GM21576 (cell line): ENCODE measurements around the gene ZFYVE28.

ENCODE experiments used
- ATAC-seq: cut with Tn5 transposase; IDR thresholded peaks from one replicate; pipeline ENCODE4 v1.9.1; 2021; ENCODE audit warnings: mild to moderate bottlenecking, moderate library complexity; ENCODE audit not compliant: unreplicated experiment

ZFYVE28 gene

DNA sequence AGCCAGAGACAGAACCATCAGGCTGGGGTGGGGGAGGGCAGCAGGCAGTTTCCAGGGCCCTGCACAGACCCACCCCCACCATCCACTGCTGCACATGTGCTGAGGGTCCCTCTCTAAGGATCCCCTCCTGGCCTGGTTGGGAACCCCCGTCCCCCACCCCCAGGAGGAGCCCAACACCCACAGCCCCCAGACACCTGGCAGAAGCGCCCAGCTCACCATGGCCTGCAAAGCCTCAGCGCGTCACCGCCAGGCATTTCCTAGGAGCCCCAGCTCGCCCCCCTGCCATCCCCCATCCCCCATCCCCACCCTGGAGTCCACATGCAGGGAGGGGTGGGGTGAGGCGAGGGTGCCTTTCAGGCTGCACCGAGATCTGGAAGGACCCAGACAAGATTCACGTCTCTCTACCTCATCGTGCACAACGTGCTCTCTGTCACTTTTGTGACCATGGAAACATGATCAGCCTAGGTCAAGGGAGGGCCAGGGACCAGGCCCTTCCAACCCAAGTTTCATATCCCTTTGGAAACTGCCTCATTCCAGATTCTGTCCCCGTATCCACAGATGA, 165.8 kb downstream of the ZFYVE28 start:
- no peak for ATAC-seq

- ATAC-seq, result no peak
Observed at GRCh38 chr4:2251795-2252529, 166.5 kb downstream of the ZFYVE28 start.

DNA sequence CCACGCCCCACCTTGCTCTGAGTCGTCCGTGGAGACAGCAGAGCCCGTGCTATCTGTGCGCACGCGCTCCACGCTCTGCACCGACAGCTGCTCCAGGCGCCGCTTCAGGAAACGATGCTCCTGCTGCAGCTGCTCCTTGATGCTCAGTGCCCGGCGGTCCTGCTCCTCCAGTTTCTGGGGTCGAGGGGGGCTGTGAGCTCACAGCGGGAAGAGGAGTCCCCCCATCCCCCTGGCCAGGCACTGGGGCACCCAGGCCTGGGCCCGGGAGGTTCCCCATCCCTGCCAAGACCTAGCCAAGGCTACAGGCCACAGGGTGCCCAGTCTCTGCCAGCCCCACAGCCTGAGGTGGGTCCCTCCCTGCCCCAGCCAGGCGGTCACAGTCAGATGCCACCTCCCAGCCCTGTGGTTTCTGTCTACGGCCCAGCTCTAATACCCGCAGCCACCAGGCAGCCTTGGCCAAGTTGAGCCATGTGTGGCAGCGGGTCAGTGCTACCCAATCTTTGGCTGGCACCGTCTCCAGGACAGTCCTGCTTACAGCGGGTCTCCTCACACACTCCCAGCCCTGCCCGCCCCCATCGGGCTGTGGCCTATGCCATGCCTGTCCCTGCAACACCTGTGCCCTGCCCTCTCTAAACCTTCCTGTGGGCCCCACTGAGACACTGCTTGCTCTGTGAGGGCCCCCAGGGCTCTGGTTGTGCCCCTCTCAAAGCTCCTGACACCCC, 167.2 kb downstream of the ZFYVE28 start:
- ATAC-seq, result no peak

DNA sequence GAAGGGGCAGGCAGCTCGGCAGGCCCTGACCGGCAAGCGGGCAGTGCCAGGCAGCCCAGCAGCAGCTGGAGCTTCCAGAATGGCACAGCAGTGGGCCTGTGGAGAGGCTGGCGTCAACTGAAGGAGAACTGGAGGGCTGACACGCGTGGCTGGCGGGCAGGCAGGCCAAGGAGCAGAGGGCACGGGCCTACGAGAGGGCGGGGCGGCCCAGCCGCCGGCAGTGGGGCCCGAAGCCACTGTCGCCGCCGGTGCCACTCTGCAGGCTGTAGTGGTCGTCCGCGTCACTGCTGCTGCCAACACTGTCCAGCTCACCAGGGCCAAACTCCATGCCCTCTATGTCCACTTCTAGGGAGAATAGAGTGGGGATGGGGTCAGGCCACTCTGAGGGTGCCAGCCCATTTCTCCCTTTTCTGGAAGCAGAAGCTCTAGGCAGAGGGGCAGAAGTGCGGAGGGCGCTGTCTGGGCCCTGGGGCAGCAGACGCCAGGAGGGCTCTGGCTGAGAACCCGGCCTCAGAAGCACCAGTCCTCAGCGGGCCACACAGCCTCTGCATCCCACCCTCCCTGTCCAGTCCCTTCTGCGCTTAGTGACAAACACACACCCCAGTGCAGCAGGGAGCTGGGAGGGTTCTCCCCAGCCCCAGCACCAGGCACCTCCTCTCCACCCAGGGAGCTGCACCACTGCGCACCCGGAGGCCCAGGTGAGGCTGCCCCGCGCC, 167.9 kb downstream of the ZFYVE28 start:
- no peak for ATAC-seq

DNA sequence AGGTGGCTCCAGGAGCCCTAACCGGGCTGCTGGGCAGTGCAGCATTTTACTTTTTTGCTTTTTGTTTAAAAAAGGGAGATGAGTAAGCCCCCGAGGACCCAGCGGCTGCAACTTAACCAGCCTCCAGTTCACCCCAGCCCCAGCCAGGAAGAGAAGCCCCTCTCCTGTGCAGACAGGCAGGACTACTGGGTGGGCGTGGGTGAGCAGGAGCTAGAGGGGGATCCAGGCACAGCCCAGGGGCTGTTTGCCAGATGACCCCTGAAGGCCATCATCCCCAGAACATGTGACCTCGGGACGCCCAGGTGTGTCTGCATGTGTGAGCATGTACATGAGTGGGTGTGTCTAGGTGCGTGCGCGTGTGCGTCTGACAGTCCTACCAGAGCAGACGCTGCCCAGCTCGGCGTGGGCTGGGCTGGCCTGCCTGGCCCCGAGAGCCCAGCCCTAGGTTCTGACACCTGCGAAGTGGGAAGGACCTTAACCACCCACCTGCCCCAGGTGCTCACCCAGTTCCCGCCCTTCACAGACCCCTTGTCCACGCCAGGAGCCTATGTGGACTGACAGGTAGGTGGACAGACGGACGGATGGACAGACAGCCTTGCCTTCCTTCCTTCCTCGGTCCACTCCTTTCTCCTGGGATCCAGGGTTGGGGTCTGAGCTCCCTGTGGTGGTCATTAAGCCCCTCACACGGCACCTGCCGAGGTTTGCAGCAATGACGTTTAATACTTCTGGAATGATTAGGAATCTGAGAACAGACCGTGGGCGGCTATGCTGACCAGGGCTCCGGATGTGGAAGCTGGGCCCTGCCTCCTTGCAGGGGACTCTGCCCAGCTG, 168.7 kb downstream of the ZFYVE28 start:
- ATAC-seq, result no peak

GRCh38 chr4:2248821-2249261, 169.6 kb downstream of the ZFYVE28 start:
- ATAC-seq, result no peak

- no peak for ATAC-seq
Observed at GRCh38 chr4:2248044-2248780, 170.2 kb downstream of the ZFYVE28 start.

GRCh38 chr4:2247128-2248043, 171.1 kb downstream of the ZFYVE28 start:
- no peak for ATAC-seq

DNA sequence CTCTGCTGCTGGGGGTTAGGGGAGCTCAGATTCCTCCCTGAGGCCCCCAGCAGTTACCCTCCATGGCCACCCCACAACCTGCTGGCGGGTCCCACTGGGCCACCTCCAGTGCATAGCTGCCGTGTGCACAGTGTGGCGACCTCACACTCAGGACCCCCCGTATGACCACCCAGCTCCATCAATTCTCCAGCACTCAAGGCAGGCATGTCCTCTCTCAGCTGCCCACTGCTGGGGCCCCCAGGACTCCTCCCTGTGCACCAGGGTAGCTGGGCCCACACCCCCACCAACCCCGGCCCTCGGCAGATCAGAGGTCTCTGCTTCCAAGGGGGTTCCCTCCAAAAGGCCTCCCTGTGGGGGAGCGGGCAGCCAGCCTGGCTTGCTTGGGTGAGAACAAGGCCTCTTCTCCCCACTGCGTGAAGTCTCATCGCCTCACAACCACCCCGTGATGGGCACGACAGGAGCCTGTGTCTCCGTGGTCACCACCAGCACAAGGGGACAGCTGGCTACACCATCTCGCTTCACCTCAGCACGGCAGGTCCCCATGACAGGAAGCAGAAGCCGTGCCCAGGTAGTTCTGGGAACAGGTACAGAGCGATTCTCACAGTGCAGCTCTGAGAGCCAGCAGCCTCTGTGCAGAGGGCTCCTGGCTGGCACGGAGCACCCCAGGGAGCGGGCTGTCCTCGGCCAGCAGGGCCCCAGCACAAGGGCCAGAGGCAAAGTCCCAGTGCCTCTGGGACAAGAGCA, 171.9 kb downstream of the ZFYVE28 start:
- no peak for ATAC-seq

- no peak for ATAC-seq
Observed at GRCh38 chr4:2245787-2246275, 172.6 kb downstream of the ZFYVE28 start.

DNA sequence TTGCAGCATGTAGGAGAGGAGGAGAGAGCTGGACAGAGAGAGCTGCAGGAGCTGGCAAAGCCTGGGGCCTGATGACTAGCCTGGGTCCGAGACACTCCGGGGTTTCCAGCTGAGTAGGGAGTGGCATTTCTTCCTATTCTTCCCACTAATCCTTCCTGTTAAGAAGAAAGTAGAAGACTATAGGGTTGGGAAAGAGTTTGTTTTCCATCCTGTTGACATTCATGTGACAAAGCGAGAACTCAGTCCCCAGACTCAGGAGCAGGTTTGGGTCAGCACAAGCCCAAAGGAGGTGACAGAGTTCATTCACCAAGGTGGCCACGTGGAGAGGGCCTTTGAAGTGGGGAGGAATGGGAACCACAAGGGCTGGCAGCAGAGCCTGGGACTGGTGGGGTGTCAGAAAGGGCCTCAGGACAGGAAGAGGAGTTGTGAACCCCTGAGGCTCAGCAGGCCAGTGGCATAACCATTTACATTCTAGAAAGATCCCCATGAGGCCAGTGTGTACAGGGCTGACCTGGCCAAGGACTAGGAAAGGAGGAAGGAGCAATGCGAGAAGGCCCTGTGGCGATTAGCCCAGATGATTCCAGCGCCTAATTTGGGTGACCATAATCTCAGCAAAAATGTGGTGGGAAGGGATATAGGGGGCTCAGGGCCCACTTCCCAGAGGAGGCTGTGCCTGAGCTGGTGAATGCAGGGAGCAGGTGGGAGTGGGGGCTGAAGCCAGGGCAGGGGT, 173.2 kb downstream of the ZFYVE28 start:
- no peak for ATAC-seq

GRCh38 chr4:2243681-2244380, 174.6 kb downstream of the ZFYVE28 start:
- no peak for ATAC-seq

DNA sequence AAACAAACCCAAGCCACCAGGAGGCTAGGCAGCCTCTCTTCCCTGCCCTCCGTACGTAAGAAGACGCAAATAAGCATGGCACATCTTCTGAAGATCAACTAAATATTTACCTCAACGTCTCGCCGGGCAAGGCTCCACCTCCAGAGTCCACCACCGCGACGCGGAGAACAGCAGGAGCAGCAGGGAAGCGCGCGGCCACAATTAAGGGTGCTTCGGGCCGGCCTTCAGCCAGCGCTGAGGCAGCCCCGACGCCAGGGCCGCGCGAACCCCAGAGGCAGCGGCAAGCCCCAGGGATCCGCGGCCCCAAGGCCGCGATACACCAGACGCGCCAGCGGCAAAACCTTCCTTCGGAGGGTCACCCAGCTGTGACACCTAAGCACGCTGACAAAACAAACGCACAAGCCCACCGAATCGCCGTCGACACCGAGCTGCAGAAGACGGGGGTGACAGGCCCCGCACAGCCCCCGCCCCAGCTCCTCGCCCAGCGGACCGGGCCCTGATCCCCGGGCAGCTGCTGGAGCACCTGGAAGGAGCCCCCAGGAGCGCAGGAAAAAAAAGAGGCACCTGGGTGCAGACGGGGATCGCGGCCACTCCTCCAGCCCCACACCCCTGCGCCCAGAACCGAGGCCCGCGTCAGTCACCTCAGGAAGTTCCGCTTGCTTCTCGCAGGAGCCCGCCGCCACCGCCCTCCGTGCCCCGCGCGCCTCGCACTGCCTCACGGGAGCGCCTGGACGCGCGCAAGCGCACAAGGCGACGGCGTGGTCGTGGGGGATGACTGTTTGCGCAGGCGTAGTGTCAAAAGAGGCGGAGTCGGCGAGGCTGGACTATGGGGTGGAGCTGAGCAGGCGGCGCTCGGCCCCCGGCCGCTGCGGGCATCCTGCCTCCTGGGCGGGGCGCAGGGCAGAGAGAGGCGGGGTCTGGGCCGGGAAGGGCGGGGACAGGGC, 176.8 kb downstream of the ZFYVE28 start, which contains the start of the genes HAUS3 and POLN:
TSS of gene HAUS3 (minus strand) at position 712 of the 944 bp plus-strand sequence. CDS start 1,175 bp downstream, outside the sequence.
TSS of gene POLN (minus strand) at position 712 of the 944 bp plus-strand sequence. CDS start 12,890 bp downstream, outside the sequence.
- ATAC-seq, result peak; percentile 88

GRCh38 chr4:2241003-2241402, 177.4 kb downstream of the ZFYVE28 start:
- no peak for ATAC-seq

DNA sequence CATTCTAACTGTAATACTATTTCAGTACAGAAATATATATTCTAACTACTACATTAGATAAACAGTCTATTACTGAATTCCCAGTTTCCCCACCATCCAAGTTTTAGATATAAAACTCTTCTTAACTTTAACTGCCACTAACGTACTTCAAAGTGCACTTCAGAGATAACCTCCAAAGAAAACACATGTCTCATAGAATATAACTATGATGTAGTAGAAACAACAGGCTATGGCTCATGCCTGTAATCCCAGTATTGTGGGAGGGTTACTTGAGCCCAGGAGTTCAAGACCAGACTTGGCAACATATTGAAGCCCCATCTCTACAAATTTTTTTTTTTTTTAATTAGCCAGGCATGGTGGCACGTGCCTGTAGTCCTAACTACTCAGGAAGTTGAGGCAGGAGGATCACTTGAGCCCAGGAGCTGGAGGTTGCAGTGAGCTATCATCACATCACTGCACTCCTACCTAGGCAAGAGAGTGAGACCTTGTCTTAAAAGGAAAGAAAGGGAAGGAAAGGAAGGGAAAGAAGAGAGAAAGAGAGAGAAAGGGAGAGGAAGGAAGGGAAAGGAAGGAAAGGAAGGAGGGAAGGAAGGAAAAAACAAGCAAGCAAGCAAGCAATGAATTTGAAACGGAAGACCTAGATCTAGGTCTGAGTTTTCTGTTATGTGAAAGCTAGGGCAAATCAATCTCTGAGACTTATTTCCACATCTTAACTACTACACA, 181.3 kb downstream of the ZFYVE28 start:
- no peak for ATAC-seq
